Common myeloid progenitor, CD34-positive (primary cell): ENCODE measurements around the gene PATL2.

Source experiments
- CTCF ChIA-PET: fragments of 350-600 bp; sonication (Branson Sonifier 250); formaldehyde crosslinking; loops from one replicate; lab custom pipeline; 2021; ENCODE audit warnings: antibody characterized with exemption; lab: Charles Lee
- POLR2A ChIA-PET: fragments of 350-600 bp; sonication (Branson Sonifier 250); formaldehyde crosslinking; loops from one replicate; lab custom pipeline; 2021; ENCODE audit warnings: antibody characterized with exemption; lab: Charles Lee
- DNase-seq, 3 donors: peaks; one replicate each; pipeline versions ENCODE4 v3.0.0 to v3.0.0-alpha.2; 2013
- H3K27ac ChIP-seq, 2 experiments: 1 replicate in 1 of 2; 2 replicates in 1 of 2; pipeline ENCODE4 v1.7.0; 2013; ENCODE audit warnings: inconsistent platforms in 2 of 2, low read length in 2 of 2, mild to moderate bottlenecking in 2 of 2, low read depth in 1 of 2, moderate library complexity in 1 of 2; ENCODE audit not compliant: severe bottlenecking in 2 of 2, insufficient read depth in 1 of 2, poor library complexity in 1 of 2
- H3K27me3 ChIP-seq, 5 experiments: replicated peaks in 2 of 5; 1 replicate in 3 of 5; 2 replicates in 2 of 5; pipeline versions ENCODE4 v1.6.1 to v1.7.0; 2013; ENCODE audit warnings: low read length in 4 of 5, mild to moderate bottlenecking in 2 of 5, moderate library complexity in 2 of 5, inconsistent platforms in 1 of 5; ENCODE audit not compliant: insufficient read depth in 5 of 5, control insufficient read depth in 4 of 5
- H3K36me3 ChIP-seq, 4 experiments: 1 replicate in 2 of 4; 2 replicates in 2 of 4; pipeline versions ENCODE4 v1.6.1 to v1.7.0; 2013; ENCODE audit warnings: low read length in 3 of 4, control low read depth in 1 of 4, mild to moderate bottlenecking in 1 of 4; ENCODE audit not compliant: control insufficient read depth in 4 of 4, insufficient read depth in 4 of 4
- H3K4me1 ChIP-seq, 4 experiments: 1 replicate in 3 of 4; 2 replicates in 1 of 4; pipeline versions ENCODE4 v1.6.1 to v1.7.1; 2013; ENCODE audit warnings: low read length in 3 of 4, mild to moderate bottlenecking in 3 of 4, control low read depth in 1 of 4, inconsistent platforms in 1 of 4, moderate library complexity in 1 of 4; ENCODE audit not compliant: control insufficient read depth in 4 of 4, insufficient read depth in 4 of 4; ENCODE audit errors: control extremely low read depth in 1 of 4
- H3K4me3 ChIP-seq, 7 experiments: 1 replicate in 4 of 7; 2 replicates in 3 of 7; pipeline versions ENCODE4 v1.5.1 to v1.7.0; 2013; ENCODE audit warnings: mild to moderate bottlenecking in 7 of 7, low read length in 6 of 7, moderate library complexity in 6 of 7, inconsistent platforms in 2 of 7, low read depth in 2 of 7, control low read depth in 1 of 7; ENCODE audit not compliant: insufficient read depth in 4 of 7, control insufficient read depth in 1 of 7; ENCODE audit errors: extremely low read depth in 1 of 7
- H3K9me3 ChIP-seq, 5 experiments: 1 replicate in 4 of 5; 2 replicates in 1 of 5; pipeline versions ENCODE4 v1.6.1 to v1.7.1; 2013; ENCODE audit warnings: low read length in 4 of 5, mild to moderate bottlenecking in 2 of 5, inconsistent platforms in 1 of 5, low read depth in 1 of 5, moderate library complexity in 1 of 5; ENCODE audit not compliant: control insufficient read depth in 4 of 5, insufficient read depth in 2 of 5; ENCODE audit errors: control extremely low read depth in 1 of 5
- WGBS: methylation state at CpG from one replicate; pipeline ENCODE4 v1.1.5; 2013; ENCODE audit not compliant: insufficient coverage; 5-methylcytosine and 5-hydroxymethylcytosine counted together

PATL2 gene

GRCh38 chr15:44656298-44656697 is 54.8 kb downstream of the PATL2 start:
- 83% methylated on average over 1 of the region's 1 CpG for WGBS
- no peak for DNase-seq
- H3K27ac ChIP-seq: no peak overlapping the region
- H3K9me3 ChIP-seq: no peaks in the 10 kb centered on the region
- no peaks in the 10 kb centered on the region for H3K27me3 ChIP-seq
- CTCF ChIA-PET: interaction anchor here (0.9 to 2.2 kb wide), 2 partner anchors 78 to 80 kb away, joined by 4 to 9 read pairs; partner anchors contain the start of gene TRIM69
- H3K4me3 ChIP-seq: no peak overlapping the region
- POLR2A ChIA-PET: no interaction called here
- no peaks in the 10 kb centered on the region for H3K4me1 ChIP-seq
- peaks cover 20 to 76% (median 41%) of the 10 kb centered on the region in 4 experiments for H3K36me3 ChIP-seq

DNA sequence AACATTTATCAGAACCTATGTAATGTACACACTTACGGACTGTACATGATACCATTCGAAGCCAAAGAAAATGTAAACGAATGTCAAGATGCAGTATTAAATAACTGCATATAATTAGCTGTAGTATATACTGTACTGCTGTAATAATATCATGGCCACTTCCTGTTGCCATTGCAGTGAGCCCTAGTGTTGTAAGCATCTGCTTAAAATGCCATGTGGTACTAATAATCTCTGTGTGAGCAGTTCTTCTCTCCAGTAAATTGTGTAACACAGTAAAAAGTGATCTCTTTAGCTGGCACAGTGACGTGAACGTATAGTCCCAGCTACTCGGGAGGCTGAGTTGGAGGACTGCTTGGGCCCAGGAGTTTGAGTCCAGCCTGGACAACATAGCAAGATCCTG is 56.3 kb downstream of the PATL2 start:
- Histone ChIP-seq H3K36me3 (peaks cover 25 to 85% (median 45%) of the 10 kb centered on the region in 4 experiments), H3K4me3 (no peak overlapping the region), H3K9me3 (no peaks in the 10 kb centered on the region), H3K4me1 (no peaks in the 10 kb centered on the region), H3K27ac (no peak overlapping the region), H3K27me3 (no peaks in the 10 kb centered on the region)
- DNase-seq: no peak
- no CpG with 5 or more reads among the region's 6 CpGs for WGBS
- ChIA-PET CTCF (interaction anchor here (1.0 to 1.1 kb wide), 2 partner anchors 9 to 21 kb away, joined by 3 to 4 read pairs; partner anchors contain the start of gene SPG11), POLR2A (interaction anchor here (0.6 kb wide), 1 partner anchor 68 kb away, joined by 3 read pairs; no protein-coding TSS in a partner anchor)

DNA sequence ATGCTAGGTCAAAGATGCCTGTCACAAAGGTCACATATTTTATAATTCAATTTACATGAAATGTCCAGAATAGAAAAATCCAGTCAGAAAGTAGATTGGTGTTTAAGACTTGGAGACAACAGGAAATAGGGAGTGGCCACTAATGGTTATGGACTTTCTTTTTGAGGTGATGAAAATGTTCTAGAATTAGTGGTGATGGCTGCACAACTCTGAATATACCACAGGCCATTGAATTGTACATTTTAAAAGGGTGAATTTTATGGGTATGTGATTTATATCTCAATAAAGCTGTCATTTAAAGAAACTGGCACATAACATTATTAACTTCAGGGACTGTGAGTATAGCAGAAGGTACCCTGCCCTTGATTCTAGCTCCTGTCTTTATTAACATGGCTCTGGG is 63.5 kb downstream of the PATL2 start:
- H3K36me3 ChIP-seq: peaks cover 28 to 67% (median 42%) of the 10 kb centered on the region in 4 experiments
- H3K27ac ChIP-seq: no peak overlapping the region
- H3K4me3 ChIP-seq: no peak overlapping the region
- no peaks in the 10 kb centered on the region for H3K4me1 ChIP-seq
- peaks cover 0 to 4% (median 0%) of the 10 kb centered on the region in 5 experiments for H3K9me3 ChIP-seq
- ChIA-PET POLR2A (no interaction called here), CTCF (interaction anchor here (0.7 kb wide), 2 partner anchors 81 to 100 kb away, joined by 3 to 4 read pairs; no protein-coding TSS in a partner anchor)
- no peak for DNase-seq
- no peaks in the 10 kb centered on the region for H3K27me3 ChIP-seq

GRCh38 chr15:44647036-44647435 is 64.1 kb downstream of the PATL2 start:
- Histone ChIP-seq H3K27me3 (no peaks in the 10 kb centered on the region), H3K4me3 (no peak overlapping the region), H3K27ac (no peak overlapping the region), H3K36me3 (peaks cover 25 to 64% (median 42%) of the 10 kb centered on the region in 4 experiments), H3K4me1 (no peaks in the 10 kb centered on the region), H3K9me3 (peaks cover 0 to 4% (median 0%) of the 10 kb centered on the region in 5 experiments)
- DNase-seq: no peak
- 100% methylated on average over 1 of the region's 1 CpG for WGBS
- CTCF ChIA-PET: interaction anchor here (1.4 kb wide), 1 partner anchor 9 kb away, joined by 4 read pairs; no protein-coding TSS in a partner anchor
- POLR2A ChIA-PET: no interaction called here

DNA sequence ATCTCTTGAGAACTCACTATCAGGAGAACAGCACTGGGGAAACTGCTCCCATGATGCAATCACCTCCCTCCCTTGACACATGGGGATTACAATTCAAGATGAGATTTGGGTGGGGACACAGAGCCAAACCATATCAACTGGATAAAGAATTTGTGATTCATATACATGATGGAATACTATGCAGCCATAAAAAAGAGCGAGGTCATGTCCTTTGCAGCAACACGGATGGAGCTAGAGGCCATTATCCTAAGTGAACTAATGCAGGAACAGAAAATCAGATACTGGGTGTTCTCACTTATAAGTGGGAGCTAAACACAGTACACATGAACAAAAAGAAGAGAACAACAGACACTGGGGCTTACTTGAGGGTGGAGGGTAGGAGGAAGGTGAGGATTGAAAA is 64.7 kb downstream of the PATL2 start:
- Histone ChIP-seq H3K36me3 (peaks cover 24 to 64% (median 38%) of the 10 kb centered on the region in 4 experiments), H3K27ac (no peak overlapping the region), H3K4me3 (no peak overlapping the region), H3K4me1 (no peaks in the 10 kb centered on the region), H3K27me3 (no peaks in the 10 kb centered on the region), H3K9me3 (peaks cover 0 to 4% (median 0%) of the 10 kb centered on the region in 5 experiments)
- no peak for DNase-seq
- POLR2A ChIA-PET: no interaction called here
- WGBS: 100% methylated on average over 2 of the region's 2 CpGs
- CTCF ChIA-PET: interaction anchor here (1.4 kb wide), 1 partner anchor 8 kb away, joined by 4 read pairs; no protein-coding TSS in a partner anchor

- no peak overlapping the region for H3K27ac ChIP-seq
- DNase-seq: peak in 2 of 3 donors; percentile 22 to 56
- H3K9me3 ChIP-seq: peaks cover 0 to 10% (median 0%) of the 10 kb centered on the region in 5 experiments
- H3K27me3 ChIP-seq: no peaks in the 10 kb centered on the region
- H3K4me3 ChIP-seq: no peak overlapping the region
- WGBS: no CpG with 5 or more reads among the region's 4 CpGs
- ChIA-PET POLR2A (interaction anchor here (0.6 kb wide), 1 partner anchor 124 kb away, joined by 3 read pairs; no protein-coding TSS in a partner anchor), CTCF (no interaction called here)
- H3K36me3 ChIP-seq: peaks cover 16 to 48% (median 27%) of the 10 kb centered on the region in 4 experiments
- H3K4me1 ChIP-seq: no peaks in the 10 kb centered on the region
Observed at GRCh38 chr15:44641651-44642050, 69.5 kb downstream of the PATL2 start.

DNA sequence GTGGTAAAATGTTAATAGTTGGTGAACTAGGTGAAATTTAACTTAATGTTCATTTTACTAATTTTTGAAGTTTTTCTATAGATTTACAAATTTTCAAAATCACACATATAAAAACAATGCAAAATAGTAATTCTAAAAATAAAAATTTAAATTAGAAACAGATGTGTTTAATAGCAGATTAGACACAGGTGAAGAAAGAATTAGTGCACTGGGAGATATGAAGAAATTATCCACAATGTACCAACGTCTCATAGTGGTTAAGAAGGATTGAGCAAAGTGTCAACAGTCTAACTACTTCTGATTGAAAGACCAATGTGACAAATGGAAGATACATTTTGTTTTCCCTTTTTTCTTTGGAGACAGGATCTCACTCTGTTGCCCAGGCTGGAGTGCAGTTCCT is 74.1 kb downstream of the PATL2 start:
- H3K4me3 ChIP-seq: no peak overlapping the region
- H3K27me3 ChIP-seq: no peaks in the 10 kb centered on the region
- ChIA-PET POLR2A (no interaction called here), CTCF (interaction anchor here (1.9 kb wide), 1 partner anchor 101 kb away, joined by 11 read pairs; no protein-coding TSS in a partner anchor)
- peak in 2 of 3 donors; percentile 5 to 15 for DNase-seq
- H3K36me3 ChIP-seq: peaks cover 9 to 64% (median 29%) of the 10 kb centered on the region in 4 experiments
- H3K4me1 ChIP-seq: no peaks in the 10 kb centered on the region
- 100% methylated on average over 1 of the region's 1 CpG for WGBS
- no peak overlapping the region for H3K27ac ChIP-seq
- H3K9me3 ChIP-seq: peaks cover 0 to 6% (median 0%) of the 10 kb centered on the region in 5 experiments
